WERI-Rb-1 (cell line): Measurements from ENCODE around the gene AFG1L.

Experiments used
- DNase-seq: peaks from one replicate; pipeline ENCODE4 v3.0.0-alpha.2; 2020
- H3K27ac ChIP-seq: fragments of 250-450 bp; sonication (Bioruptor Pico); 2 replicates; pipeline ENCODE4 v1.5.1; 2020; ENCODE audit warnings: mild to moderate bottlenecking, moderate library complexity
- H3K27me3 ChIP-seq: fragments of 250-450 bp; sonication (Bioruptor Pico); 2 replicates; pipeline ENCODE4 v1.5.1; 2021; ENCODE audit warnings: mild to moderate bottlenecking, low read depth, moderate library complexity; ENCODE audit not compliant: insufficient read depth, severe bottlenecking
- H3K36me3 ChIP-seq: fragments of 250-450 bp; sonication (Bioruptor Pico); 2 replicates; pipeline ENCODE4 v1.5.1; 2020; ENCODE audit warnings: mild to moderate bottlenecking, moderate library complexity
- H3K4me3 ChIP-seq: 2 replicates; pipeline ENCODE4 v1.5.1; 2011; ENCODE audit warnings: low read depth, mild to moderate bottlenecking, control low read depth, low read length
- H3K9me3 ChIP-seq: fragments of 250-450 bp; sonication (Bioruptor Pico); 2 replicates; pipeline ENCODE4 v1.5.1; 2021; ENCODE audit warnings: mild to moderate bottlenecking, moderate library complexity; ENCODE audit not compliant: severe bottlenecking
- TF ChIP-seq, protein P1 (sequence below): IDR thresholded peaks from 2 replicates; pipeline ENCODE4 v1.5.1; 2011; ENCODE audit warnings: low read depth, mild to moderate bottlenecking, control low read depth, inconsistent platforms, low read length

AFG1L gene

DNA sequence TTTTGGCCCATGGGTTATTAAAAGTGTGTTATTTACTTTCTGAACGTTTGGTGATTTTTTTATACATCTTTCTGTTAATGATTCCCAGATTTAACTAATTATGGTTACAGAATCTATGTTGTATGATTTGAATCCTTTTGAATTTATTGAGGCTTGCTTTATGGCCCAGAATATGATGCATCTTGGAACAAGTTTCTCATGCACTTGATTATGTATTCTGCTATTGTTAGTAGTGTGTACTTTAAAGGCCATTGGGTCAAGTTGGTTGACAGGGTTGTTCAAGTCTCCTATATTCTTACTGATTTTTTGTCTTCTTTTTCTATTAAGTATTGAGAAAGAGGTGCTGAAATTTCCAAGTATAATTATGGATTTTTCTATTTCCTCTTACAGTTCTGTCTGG, 160.8 kb downstream of the AFG1L start:
- DNase-seq = no peak
- H3K9me3 ChIP-seq = no peaks in the 10 kb centered on the region
- H3K27me3 ChIP-seq = no peaks in the 10 kb centered on the region
- TF ChIP-seq, protein P1, sequence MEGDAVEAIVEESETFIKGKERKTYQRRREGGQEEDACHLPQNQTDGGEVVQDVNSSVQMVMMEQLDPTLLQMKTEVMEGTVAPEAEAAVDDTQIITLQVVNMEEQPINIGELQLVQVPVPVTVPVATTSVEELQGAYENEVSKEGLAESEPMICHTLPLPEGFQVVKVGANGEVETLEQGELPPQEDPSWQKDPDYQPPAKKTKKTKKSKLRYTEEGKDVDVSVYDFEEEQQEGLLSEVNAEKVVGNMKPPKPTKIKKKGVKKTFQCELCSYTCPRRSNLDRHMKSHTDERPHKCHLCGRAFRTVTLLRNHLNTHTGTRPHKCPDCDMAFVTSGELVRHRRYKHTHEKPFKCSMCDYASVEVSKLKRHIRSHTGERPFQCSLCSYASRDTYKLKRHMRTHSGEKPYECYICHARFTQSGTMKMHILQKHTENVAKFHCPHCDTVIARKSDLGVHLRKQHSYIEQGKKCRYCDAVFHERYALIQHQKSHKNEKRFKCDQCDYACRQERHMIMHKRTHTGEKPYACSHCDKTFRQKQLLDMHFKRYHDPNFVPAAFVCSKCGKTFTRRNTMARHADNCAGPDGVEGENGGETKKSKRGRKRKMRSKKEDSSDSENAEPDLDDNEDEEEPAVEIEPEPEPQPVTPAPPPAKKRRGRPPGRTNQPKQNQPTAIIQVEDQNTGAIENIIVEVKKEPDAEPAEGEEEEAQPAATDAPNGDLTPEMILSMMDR = no peak
- H3K27ac ChIP-seq = no peak overlapping the region
- H3K36me3 ChIP-seq = no peaks in the 10 kb centered on the region
- H3K4me3 ChIP-seq = no peak overlapping the region

DNA sequence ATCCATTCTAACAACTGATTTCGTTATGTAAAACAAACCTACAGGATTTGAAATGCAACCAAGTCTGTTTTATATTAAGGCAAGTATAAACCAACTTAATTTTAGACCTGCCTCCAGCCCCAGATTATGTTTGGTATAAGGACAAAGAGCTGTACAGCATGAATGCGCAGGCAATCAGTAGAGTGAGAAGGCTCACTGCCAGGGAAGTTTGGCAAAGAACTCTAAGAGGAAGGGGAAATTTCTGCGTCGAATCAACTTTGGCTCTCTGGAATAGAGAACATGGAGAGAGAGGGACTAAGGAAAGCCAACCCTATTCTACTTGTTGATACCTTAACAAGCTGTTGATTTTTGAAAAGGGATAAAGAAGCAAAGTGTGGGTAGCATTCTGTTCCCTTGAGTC, 168.9 kb downstream of the AFG1L start:
- Histone ChIP-seq H3K27ac (no peak overlapping the region), H3K4me3 (no peak overlapping the region), H3K9me3 (no peaks in the 10 kb centered on the region), H3K36me3 (no peaks in the 10 kb centered on the region), H3K27me3 (no peaks in the 10 kb centered on the region)
- no peak for DNase-seq
- TF ChIP-seq, protein P1 = no peak

DNA sequence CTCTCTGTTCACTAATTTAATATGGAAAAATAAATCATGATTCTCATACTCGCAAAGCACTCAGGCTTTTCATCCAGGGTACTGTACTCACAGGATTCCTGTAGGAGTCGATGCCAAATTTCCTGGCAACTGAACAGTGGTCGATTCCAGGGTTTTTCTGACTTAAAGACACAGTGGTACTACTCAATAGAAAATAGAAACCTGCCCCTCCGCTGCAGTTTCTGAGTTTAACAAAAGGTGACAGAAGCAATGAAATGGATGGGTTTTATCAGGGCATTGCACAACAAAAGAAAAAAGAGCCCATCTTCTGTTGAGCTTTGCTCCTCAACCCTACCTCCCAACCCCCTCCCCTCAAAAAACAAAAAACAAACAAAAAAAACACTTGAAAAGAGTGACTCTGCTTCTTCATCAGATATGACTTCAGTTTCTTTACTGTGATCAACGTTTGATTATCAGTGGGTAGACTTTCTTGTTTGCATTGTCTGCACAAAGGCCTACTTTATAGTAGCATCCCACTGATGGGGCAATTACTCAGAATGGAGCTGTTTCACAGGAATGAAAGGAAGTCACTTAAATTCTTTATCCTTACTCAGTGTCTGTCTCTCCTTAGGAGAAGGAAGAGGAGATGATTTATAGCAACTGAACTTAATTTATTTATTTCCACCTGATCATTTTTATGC, 169.7 kb downstream of the AFG1L start:
- TF ChIP-seq, protein P1 = no peak
- H3K4me3 ChIP-seq = no peak overlapping the region
- H3K27me3 ChIP-seq = no peaks in the 10 kb centered on the region
- H3K27ac ChIP-seq = no peak overlapping the region
- no peak for DNase-seq
- H3K9me3 ChIP-seq = no peaks in the 10 kb centered on the region
- H3K36me3 ChIP-seq = no peaks in the 10 kb centered on the region

DNA sequence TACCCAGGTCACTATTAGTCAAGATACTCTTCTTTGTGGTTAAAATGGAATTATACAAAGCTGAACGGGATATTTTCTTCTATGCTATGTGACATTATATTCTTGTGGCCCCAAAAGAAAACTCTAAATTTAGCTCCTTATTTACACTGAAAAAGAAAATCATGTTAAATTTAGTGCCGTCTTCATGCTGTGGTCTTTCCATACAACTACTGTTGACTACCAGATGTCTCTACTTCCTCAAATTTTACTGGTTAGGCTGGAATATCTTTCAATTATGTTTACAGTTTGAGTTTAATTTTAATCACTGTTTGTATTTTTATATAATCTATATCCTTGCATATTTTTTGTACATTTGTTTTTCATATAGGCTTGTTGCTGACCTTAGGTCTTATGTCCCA, 170.2 kb downstream of the AFG1L start:
- DNase-seq = no peak
- TF ChIP-seq, protein P1 = no peak
- H3K27me3 ChIP-seq = no peaks in the 10 kb centered on the region
- no peak overlapping the region for H3K27ac ChIP-seq
- no peaks in the 10 kb centered on the region for H3K9me3 ChIP-seq
- H3K4me3 ChIP-seq = no peak overlapping the region
- no peaks in the 10 kb centered on the region for H3K36me3 ChIP-seq

DNA sequence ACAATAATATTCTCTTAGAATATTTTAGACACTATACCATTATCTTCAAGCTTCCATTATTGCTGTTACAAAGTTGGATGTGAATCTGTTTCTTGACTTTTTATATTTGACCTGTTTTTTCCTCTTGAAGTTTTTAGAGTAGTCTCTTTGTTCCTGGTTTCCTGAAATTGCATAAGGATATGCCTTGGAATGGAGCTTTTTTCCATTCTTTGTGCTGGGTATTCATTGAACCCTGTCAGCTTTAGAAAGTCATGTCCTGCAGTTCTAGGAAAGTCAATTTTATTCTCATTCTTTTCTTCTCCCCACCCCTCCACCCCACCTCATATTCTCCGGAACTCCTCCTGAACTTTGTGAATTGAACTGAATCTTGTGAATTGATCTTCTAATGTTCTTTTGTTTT, 173.5 kb downstream of the AFG1L start:
- DNase-seq = no peak
- no peaks in the 10 kb centered on the region for H3K27me3 ChIP-seq
- no peaks in the 10 kb centered on the region for H3K9me3 ChIP-seq
- no peak overlapping the region for H3K4me3 ChIP-seq
- H3K36me3 ChIP-seq = no peaks in the 10 kb centered on the region
- TF ChIP-seq, protein P1 = no peak
- no peak overlapping the region for H3K27ac ChIP-seq

DNA sequence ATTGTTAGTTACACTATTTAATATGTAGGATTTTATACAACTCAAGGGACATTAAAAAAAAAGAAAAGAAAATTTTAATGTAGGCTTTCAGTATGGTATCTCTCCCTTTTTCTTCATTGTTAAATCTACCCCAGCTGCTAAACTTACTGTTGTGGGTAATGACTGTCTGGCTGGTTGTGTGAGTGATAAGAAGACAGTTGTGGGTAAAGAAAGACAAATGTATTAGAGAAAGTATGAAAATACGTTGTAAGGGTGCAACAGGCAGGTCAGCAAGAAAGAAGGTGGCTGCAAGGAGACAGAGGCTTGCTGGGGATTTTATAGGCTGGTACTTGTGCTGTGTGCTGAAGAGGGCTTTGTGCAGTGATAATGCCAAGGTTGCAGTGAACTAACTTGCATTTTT, 174.5 kb downstream of the AFG1L start:
- no peaks in the 10 kb centered on the region for H3K9me3 ChIP-seq
- no peak overlapping the region for H3K27ac ChIP-seq
- no peaks in the 10 kb centered on the region for H3K36me3 ChIP-seq
- TF ChIP-seq, protein P1 = no peak
- H3K4me3 ChIP-seq = no peak overlapping the region
- DNase-seq = no peak
- H3K27me3 ChIP-seq = no peaks in the 10 kb centered on the region
